HG02852 (cell line): Measurements from ENCODE around the gene ADCY7.

Source experiments
- ATAC-seq: cut with Tn5 transposase; IDR thresholded peaks from one replicate; pipeline ENCODE4 v1.9.1; 2021; ENCODE audit warnings: mild to moderate bottlenecking, moderate library complexity; ENCODE audit not compliant: unreplicated experiment

Gene ADCY7

DNA sequence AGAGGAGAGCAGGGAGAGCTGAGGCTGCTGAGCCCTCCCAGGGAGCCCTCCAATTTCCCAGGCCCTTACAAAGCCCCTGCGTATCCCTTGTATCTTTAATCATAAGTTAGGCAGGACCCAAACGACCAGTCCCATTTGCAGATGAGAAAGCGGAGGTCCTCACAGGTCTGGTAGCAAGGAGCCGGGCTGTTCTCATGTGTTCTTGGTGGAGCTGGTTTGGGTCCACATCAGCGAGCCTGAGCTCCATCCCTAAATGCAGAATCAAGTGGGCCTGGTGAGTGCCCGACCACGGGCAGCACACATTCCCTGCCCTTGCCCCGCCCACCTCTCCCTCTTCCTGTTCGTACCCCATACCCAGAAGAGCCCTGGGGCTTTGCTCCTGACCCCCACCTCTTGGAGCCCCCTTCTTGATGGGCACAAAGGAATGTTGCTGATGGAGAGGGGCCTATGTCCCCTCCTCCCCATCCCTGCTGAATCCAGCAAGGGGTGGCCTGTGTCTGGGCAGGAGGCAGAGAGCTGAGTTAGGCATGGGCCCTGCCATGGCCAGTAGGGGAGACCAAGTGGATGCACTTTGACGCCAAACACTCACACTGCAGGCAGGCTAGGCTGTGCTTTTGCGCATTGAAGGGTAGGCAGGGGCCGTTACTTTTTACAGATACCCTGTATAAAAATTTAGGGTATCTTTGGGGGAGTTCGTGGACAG, 18.3 kb upstream of the ADCY7 start:
- ATAC-seq = no peak

DNA sequence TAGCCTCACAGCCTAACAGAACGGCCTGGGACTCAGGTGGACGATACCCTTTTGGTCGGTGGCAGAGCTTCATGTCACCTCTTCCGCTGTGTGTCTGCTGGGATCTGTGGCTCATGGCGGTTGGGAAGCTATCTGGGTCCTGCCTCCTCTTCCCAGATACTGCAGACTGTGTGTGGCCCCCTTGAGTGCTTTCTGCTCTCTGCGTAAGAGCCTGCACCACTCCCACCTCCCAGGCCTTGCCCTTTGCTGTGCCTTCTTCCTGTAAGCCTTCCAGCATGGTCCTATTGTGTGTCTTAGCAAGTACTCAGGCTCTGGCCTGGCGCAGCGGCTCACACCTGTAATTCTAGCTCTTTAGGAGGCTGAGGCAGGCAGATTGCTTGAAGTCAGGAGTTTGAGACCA, 17.5 kb upstream of the ADCY7 start:
- no peak for ATAC-seq

DNA sequence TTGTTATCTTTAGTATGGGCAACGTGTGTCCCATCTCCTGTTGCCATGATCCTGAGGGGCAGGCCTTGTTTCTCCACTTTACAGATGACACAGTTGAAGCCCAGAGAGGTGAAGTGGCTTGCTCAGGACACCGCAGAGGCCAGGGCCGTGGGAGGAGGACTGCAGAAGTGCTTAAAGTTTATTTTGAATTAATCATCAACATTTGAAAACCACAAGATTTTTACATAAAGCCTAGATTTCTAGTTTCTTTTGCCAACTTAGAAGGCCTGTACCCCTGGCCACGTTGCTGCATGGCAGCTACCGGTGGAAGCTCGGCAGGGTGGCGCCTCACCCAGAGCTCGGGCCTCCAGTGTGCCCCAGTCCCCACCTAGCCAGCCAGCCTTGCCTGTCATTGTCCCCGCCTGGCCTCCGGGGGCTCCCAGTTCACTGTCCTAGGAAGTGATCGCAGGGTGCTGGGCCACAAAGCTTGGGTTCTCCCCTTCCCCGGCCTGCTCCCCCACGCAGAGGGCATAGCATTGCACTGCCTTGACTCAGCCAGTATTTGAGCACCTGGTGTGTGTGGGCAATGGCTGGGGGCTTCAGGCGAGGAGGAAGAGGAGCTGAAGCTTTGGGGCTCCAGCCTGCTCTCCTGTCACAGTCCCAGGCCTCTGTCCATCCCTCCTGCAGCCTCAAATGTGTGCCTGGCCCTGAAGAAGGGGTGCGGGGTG, 14.8 kb upstream of the ADCY7 start:
- no peak for ATAC-seq

DNA sequence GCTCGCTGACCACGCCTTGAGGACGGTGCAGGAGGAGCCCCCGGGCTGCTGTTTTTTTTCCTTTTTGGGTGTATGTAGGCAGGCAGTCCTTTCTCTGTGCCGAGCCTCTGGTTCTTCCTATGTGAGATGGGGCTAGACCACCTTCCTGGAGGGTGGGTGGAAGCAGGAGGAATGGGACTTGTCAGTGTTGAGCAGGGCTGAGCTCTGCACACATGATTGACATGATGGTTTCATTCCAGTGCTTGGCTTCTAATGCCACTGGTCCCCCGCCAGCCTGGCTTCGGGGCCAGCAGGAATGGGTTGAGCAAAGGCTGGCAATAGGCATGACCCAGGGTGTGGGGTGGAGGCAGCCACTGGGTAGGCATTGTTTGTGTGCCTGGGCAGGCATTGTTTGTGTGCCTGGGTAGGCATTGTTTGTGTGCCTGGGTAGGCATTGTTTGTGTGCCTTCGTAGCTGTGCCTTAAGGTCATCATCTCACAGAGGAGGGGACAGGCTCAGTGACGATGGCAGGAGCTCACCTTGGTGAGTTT, 14.2 kb upstream of the ADCY7 start:
- ATAC-seq = no peak

DNA sequence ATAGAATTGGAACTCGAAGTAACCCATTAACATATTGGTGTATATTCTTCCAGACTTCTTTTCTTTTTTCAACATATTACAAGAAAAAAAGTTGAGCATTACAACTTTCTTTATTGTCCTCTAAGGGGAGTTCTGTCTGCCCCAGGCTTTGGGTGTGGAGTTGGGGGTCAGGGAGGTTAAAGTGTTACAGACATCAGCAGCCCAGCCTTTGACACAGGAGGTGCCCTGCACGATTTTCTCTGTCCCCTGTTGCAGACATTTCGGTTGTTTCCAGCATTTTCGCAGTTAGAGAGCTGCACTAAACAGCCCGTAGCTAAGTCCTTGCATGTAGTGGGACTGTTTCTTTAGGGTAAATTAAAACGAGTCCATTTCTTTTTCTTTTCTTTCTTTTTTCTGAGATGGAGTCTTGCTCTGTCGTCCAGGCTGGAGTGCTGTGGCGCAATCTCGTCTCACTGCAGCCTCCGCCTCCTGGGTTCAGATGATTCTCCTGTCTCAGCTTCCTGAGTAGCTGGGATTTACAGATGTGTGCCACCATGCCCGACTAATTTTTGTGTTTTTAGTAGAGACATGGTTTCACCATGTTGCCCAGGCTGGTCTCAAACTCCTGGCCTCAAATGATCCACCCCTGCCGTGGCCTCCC, 13.4 kb upstream of the ADCY7 start:
- no peak for ATAC-seq

DNA sequence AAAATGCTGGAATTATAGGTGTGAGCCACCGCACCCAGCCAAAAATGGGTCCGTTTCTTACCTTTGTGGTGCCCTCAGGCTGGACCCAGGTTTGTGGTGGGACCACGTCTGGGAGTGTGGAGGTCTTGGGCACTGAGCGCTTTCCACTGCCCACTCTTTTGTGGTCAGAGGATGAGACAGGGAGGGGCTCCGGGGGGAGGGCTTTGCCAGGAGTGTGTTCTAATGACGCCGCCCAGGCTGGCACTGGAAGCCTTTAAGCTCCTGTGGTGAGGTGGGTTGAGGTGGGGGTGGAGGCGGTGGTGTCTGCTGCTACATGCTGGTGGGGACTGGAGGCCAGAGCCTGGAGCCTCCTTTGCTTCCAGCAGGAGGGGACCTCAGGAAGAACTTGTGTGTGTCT, 12.8 kb upstream of the ADCY7 start:
- no peak for ATAC-seq

DNA sequence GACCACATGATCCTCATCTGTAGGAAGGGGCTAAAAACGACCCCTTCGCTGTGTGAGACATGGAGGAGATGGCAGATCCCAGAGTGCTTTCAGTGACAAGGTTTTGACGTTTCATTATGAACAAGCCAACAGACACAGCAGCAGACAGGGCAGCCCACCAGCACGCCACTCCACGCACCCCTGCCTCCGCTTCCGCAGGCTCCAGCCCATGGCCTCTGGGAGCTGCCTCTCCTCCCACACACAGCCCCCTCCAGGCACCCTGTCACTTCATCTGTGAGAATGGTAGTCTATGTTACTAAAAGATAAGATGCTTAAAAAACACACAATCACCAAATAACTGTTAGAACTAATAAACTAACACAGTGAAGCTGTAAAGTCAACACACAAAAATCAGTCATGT, 12.3 kb upstream of the ADCY7 start:
- no peak for ATAC-seq

DNA sequence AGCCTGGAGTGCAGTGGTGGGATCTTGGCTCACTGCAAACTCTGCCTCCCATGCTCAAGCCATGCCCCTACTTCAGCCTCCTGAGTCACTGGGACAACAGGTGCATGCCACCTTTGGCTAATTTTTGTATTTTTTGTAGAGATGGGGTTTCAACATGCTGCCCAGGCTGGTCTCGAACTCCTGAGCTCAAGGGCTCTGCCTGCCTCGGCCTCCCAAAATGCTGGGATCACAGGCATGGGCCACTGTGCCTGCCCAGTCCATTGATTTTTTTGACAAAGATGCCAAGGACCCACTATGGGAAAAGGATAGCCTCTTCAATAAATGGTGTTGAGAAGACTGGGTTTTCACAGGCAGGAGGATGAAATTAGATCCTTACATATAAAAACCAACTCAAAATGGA, 10.8 kb upstream of the ADCY7 start:
- ATAC-seq = no peak

DNA sequence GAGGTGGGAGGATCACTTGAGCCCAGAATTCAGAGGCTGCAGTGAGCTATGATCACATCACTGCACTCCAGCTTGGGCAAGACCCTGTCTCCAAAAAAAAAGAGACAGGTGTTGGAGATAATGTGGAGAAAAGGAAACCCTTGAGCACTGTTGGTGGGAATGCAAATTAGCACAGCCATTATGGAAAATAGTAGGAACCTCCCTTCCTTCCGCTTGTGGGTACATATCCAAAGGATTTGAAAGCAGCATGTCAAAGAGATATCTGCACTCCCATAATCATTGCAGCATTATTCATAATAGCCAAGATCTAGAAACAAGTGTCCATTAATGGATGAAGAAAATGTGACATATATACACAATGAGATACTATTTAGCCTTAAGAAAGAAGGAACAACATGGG, 9.7 kb upstream of the ADCY7 start:
- ATAC-seq = no peak

DNA sequence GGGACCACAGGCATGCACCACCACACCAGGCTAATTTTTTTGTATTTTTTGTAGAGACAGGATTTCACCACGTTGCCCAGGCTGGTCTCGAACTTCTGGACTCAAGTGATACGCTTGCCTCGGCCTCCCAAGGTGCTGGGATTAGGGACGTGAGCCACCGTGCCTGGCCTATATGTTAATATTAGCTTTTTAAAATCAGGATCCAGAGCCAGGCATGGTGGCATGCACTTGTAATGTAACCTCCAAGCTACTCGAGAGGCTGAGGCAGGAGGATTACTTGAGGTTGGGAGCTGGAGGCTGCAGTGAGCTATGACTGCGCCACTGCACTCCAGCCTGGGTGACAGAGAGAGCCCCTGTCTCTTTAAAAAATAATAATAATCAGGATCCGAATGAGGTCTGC, 8.5 kb upstream of the ADCY7 start:
- no peak for ATAC-seq

DNA sequence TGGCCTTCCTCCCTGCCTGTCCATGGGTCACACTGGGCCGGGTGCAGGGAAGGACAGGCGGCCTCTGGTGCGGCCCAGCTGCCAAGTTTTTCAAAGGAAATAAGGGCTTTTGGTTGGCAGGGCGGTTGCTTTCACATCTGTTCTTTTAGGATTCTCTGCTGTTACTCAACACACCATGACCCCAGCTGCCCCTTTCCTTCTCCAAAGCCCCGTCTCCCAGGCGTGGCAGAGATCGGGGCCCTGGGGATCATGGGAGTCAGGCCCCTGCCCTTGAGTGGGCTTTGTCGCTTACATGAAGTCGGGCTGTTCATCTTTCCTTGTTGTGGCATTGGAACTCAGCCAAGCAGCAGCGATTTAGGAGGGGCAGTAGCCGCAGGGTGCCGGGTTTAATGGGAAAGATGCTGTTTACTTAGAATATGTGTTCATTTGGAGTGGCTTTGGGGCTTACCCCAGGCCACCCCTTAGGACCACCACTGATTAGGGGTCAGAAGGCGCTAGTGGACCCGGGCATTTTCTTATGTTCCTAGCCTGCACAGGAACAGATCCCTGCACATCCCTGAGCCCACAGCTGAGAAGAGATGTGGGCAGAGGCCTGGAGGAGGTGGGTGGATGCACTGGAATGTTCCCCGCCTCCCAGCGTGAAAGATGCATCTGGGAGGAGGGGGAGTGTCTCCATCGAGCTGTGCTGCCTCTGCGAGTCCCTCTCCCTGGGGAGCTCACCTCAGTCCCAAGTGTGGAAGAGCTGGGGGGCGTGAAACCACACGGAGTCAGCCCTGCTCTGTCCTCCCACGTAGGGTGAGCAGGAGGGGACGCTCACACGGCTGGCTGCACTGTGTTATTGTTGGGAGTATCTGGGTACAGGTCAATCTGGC, 6.8 kb upstream of the ADCY7 start:
- no peak for ATAC-seq

DNA sequence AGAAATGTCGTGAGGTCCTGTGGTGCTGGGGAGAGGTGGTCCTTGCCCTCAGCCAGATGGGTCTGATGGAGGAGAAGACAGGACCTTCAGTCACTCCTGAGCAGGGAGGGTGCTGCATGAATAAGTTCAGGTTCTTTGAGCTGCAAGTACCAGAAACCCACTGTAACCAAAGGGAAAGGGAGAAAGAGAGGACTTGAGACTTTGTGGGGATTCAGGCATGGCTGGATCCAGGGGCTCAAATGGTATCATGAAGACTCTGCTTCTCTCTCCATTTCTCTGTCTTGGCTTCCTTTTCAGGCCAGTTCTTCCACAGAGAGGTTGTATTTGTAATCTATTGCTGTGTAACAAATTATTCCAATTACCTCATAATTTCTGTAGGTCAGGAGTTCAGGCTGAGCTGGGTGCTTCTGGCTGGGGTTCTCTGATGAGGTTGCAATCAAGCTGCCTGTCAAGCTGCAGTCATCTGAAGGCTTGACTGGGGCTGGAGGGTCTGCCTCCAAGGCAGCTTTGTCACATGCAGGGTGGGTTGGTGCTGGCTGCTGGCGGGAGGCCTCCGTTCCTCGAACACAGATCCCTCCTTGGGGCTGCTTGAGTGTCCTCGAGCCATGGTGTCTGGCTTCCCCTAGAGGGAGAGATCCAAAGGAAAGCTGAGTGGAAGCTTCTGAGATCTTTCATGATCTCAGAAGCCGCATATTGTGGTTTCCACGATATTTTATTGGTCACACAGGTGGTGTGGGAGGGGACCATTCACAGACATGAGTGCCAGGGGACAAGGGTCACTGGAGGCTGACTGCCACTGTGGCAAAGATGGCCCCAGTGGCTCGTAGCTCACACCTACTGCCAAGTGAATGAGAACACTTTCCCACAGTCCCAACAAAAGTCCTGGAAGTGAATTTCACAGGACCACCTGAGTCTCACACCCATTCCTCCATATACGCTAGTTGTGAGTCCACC, 5.9 kb upstream of the ADCY7 start:
- no peak for ATAC-seq

DNA sequence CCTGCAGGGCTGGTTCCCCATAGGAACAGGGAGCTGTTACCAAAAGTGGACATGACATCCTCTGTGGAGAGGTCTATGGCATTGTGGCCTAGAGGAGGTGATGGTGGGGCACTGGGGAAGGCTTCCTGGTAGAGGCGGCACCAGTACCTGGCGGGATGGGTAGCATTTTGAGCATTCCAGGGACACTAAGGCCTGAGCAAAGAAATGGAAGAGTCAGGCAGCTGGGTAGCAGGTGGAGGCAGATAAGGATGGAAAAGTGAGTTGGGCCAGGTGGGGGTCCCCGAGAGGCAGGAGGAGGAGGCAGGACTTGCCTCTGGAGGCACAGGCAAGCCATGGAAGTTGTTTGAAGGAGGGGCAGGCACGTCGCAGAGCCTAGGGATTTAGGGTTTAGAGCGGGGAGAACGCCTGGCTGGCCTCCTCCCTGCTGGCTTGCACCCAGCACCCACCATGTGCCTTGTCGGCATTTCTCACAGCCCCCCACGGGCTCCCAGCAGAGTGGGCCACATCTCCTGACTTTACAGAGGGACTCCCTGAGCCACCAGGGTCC, 5.1 kb upstream of the ADCY7 start:
- ATAC-seq = no peak

DNA sequence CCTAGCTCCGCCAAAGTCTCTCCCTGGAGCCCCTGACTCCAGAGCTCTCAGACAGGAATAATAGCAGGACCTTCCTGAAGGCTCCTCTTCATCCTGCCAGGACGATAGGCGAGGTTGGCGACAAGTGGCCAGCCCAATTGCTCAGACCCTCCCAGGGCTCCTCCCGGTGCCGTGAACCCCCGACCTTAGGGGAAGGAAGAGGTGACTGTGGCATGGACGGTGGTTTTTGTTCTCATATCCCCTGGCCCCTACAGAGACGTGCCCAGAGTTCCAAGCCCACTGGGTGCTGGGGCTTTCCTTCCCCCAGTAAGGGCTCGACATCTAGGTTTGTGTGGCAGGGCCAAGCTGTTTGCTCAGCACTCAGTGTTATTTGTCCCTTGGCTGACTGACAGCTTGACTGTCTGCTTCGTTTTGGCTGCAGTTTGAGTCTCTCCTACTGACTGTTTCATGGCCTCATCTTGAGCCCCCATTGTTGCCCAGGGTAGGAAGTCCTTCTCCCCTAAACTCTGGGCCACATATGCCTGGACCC, 4.6 kb upstream of the ADCY7 start:
- no peak for ATAC-seq

DNA sequence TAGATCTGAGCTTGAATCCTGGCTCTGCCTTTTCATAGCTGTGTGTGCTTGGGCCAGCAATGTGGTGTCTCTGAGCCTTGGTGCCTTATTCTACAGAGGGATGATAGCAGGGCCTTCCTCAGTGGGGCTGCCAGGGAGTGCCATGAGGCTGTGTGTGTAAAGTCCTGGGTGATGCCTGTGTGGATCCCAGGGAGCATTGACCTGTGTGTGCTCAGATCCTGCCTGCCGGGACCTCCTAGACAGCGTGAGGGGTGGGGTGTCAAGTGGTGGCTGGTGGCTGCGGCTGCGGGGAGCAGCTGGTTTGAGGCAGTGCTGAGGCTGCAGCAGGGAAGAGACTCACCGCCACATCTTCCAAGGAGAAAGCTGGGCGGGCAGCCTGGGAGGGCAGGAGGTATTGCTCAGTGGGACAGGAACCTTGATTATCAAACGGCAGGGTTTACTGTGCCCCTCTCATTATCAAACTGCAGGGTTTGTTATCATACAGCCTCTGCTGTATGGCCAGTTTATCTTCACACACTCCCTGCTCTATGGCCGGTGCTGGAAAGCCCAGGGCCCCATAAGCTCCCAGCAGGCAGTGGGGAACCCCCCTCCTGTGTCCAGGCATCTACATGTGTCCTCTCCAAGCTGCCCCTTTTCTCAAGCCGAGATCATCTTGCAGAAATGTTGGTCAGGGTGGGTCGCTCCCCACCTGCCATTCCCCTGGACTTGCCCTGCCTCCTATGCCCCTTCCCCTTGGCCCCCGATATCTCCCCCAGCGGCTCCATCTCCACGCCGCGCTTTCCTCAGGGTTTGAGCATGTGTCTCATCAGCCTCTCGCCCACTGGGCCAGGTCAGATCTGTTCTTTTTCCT, 3.1 kb upstream of the ADCY7 start:
- ATAC-seq = no peak

DNA sequence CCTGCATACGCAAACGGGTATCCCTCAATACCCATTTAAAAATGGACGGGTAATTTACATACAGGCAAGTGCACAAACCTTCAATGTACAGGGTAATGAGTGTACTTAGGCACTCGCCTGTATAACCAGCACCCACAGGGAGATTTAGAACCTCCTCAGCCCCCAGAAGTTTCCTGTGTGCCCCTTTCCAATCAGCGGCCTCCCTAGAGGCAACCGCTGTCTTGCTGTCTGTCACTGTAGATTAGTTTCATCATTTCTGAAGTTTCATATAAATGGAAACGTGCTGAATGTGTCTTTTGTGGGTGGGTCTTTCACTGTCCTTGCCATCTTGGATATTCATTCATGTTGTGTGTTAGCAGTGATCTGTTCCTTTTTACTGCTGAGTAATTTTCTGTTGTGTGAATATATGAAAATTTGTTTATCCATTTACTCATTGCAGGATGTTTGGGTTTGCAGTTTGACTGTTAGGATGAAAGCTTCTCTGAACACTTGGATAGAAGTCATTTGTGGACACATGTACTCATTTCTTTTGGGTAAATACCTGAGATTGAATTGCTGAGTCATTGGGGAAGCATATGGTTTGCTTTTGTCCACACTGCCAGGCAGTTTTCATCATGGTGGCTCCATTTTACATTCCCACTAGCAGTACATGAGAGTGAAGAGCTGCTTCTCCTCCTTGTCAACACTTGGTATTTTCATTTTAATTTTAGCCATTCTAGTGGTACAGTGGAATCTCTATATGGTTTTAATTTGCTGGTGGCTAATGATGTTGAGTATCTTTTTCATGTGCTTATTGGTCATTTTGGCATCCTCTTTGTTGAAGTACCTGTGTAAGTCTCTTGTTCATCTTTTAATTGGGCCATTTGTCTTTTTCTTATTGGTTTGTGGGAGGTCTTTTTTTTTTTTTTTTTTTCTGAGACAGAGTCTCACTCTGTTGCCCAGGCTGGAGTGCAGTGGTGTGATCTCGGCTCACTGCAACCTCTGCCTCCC, 2.1 kb upstream of the ADCY7 start:
- peak; percentile 38 for ATAC-seq

DNA sequence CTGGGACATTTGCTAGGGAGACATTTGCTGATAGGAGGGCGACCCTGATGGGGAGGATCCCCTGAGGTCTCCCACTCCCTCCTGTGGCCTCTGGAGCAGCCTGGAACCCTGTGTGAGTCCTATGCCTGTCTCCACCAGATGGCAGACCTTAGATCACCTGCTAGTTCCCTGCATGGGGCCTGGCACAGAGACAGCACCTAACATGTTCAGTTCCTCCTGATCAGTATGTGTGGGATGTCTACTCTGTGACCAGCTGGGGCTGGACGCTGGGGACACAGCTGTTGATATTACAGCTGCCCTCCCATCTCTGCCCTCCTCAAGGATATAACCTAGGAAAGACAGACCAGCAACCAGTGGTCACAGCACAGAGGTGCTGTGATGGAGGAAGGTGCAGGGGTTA, 1.1 kb upstream of the ADCY7 start:
- no peak for ATAC-seq
